Endothelial cell of umbilical vein (primary cell): Measurements from ENCODE around the gene LRRC7.

Source experiments
- CTCF ChIP-seq, 2 donors: IDR thresholded peaks; 1 replicate in 1 of 2; 2 replicates in 1 of 2; pipeline ENCODE4 v1.5.1; 2011; ENCODE audit warnings: low read length in 2 of 2, mild to moderate bottlenecking in 2 of 2, moderate library complexity in 2 of 2, control low read depth in 1 of 2, inconsistent platforms in 1 of 2, low read depth in 1 of 2; ENCODE audit not compliant: insufficient read depth in 1 of 2; ENCODE audit errors: extremely low read depth in 1 of 2
- MAX ChIP-seq: IDR thresholded peaks from 2 replicates; pipeline ENCODE4 v1.6.1; 2011; ENCODE audit not compliant: insufficient read depth, insufficient read length
- MYC ChIP-seq: IDR thresholded peaks from one replicate; pipeline ENCODE4 v1.6.1; 2011; ENCODE audit warnings: mild to moderate bottlenecking, low read depth, low read length
- POLR2A ChIP-seq: IDR thresholded peaks from 2 replicates; pipeline ENCODE4 v1.6.1; 2012; ENCODE audit warnings: low read depth, mild to moderate bottlenecking, control low read depth, low read length
- POLR2AphosphoS5 ChIP-seq: IDR thresholded peaks from 2 replicates; pipeline ENCODE4 v1.6.1; 2012; ENCODE audit warnings: low read depth, mild to moderate bottlenecking, control low read depth, low read length, moderate library complexity; ENCODE audit not compliant: insufficient read depth

GRCh38 chr1:69553726-69554125, 14.0 kb upstream of the LRRC7 start:
- TF ChIP-seq POLR2AphosphoS5: no peak
- TF ChIP-seq MYC: no peak
- TF ChIP-seq CTCF (IDR thresholded peaks at IDR 0.05; ENCODE audit: extremely low read depth in 1 of 2, insufficient read depth in 1 of 2, low read depth in 1 of 2, low read length in 2 of 2): no peak
- no peak for TF ChIP-seq MAX
- no peak for TF ChIP-seq POLR2A
